Cerebellar cortex (tissue), 1 donor: ENCODE data around the gene GAS7.
A peak's percentile ranks its signal among the peaks of the same experiment; 100 is the strongest.

ENCODE experiments used
- DNase-seq: peaks from one replicate; pipeline ENCODE4 v3.0.0-alpha.2; 2015; ENCODE audit warnings: low spot score

GAS7 gene

DNA sequence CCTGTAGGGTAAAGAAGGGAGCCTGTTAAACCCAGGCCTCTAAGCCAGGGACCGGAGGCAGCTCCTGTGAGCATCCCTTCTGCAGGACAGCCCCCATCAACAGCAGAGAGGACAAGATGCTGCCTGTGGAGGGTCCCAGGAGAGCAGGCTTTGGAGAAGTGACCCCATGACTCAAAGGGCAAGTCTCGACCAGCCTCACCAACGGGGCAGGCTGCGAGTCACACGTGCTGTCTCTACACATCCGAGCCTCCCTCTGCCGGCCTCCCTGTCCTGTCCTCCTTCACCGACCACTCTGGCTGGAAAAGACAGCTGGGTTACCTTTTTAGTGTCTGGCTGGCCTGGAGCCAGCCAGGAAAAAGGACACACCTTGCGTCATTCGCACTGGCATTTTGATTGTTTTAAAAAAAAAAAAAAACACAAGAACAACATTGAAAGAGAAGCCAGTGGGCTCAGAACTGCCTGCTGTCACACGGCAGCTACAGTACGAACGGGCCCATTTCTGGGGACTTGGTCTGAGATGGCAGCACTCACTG is 218.9 kb downstream of the GAS7 start:
- DNase-seq = no peak

DNA sequence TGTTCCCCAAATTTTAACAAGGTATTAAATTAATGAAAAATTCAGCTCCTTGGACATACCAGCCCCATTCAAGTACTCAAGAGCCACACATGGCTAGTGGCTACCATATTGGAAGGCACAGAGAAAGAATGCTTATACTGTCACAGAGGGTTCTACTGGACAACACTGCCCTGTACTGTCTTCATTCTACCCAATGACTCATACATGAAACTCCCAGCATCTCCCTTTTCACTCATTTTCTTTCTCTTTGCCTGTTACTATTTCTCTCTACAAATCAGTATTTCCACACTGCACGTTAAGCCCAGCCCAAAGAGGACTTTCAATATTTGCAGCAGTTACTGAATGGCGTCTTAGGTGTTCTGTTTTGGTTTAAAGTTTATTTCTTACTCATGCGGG is 221.2 kb downstream of the GAS7 start:
- DNase-seq = no peak

DNA sequence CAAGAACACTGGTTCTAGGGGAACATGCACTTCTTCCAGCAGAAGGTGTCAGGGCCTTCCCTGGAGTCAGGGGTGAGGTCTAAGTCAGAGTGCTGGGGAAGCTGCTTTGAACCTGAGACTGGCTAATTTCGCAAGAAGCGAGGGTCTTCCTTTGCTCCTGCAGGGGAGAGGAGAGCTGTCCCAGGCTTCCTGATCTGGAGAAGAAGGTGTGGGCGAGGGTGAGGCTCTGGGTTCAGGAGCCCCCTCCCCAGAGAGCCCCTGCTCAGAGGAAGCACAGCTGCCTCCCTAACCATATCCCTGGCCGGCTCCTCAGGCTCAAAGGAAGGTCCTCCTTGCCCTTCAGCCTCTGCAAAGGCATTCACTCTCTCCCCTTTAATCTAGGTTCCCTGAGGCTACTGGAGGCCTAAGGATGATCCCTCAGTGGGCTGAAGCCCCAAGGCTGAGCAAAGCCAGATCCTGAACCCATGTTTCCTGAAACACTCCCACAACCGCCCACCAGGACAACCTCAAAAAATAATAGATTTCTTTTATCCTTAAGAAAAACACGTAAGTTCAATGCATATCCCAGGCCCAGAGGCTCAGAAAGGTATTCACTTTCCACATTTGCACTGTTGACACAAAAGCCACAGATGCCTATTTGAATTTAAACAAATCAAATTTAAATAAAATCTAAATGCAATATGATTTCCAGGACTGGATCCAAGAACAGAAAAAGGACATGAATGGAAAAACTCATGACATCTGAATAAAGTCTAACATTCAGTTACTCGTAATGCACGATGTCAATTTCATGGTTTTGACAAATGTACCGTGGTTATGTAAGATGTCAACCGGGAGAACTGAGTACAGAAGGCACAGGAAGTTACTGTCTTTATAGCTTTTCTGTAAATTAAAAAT is 221.9 kb downstream of the GAS7 start:
- no peak for DNase-seq

DNA sequence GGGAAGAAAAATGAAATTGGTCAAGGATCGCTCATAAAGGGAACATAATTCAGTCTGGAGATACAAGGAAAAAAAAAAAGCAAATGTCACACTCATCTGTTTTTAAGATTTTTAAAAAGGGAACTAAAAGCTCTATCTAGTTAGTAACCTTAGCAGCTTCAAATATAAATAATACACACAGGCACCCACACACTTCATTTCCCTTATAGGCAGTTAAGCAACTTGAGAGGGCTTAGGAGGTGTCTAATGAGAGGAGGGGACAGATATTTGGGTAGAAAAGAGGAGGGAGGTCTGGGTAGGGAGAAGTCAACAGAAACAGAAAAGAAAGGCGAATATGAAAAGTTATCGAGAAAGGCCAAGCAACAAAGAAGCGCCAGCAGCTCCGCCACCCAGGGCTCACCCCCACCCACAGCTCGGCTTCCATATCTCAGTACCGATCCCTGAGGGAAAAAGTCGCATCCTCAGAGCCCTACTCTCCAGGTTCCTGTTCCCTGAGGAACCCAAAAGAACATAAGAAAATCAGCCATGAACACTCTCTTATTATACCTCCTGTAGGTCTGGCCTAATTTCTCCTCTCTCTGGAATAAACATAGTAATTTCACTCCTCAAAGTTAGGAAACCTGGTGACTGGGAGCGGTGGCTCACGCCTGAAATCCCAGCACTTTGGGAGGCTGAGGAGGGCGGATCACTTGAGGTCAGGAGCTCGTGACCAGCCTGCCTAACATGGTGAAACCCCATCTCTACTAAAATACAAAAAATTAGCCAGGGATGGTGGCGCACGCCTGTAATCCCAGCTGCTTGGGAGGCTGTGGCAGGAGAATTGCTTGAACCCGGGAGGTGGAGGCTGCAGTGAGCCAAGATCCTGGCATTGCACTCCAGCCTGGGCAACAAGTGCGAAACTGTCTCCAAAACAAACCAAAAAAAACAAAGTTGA is 223.7 kb downstream of the GAS7 start:
- no peak for DNase-seq

DNA sequence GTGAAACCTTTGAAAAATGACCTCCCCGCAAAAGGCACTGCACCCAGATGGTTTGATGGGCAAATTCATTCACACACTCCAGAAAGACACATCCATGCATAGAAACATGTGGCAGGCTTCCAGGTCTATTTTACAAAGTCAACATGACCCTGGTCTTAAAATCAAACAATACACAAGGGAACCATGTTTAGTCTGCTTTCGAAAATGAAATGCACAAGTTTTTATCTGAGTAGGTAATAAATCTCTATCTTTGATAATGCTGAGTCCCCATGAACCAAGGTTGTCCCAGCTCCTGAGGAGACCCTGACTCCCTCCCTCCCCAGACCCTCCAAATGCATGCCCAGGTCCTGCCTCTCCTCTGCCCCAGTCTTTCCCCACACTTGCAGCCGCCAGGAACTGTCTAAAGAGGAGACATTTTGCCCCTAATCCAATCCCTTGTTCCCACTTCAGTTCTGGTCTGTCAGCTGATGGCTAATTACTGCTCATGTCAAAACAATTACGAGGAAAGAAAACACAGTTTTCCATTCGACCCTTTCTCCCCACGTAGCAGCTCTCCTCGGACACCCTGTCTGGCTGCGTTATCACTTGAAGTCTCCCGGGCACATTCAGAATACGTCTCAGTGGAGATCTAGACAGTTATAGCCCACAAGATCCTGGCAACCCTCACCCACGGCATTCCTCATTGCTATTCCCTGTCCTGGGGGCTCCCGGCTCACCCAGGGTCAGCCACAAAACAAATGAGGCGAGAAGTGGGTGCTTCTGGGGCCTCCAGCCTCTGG is 224.5 kb downstream of the GAS7 start:
- no peak for DNase-seq

DNA sequence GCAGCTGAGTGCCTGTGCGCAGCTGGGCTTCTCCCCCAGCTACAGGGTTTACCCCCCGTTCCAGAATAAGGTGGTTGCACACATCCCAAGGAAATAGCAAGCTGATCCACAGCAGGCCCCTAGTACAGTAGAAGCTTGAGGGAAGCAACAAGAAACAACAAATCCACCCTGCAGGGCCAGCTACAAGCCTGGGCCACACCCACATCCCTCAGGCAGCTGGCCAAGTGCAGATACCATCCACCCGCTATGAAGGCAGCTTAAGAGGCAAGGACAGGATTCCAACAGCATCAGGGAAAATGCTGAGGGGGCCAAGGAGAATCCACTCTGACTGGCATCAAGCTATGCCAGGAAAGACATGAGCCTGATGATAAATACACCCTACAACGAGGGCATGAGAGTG is 226.4 kb downstream of the GAS7 start:
- no peak for DNase-seq

DNA sequence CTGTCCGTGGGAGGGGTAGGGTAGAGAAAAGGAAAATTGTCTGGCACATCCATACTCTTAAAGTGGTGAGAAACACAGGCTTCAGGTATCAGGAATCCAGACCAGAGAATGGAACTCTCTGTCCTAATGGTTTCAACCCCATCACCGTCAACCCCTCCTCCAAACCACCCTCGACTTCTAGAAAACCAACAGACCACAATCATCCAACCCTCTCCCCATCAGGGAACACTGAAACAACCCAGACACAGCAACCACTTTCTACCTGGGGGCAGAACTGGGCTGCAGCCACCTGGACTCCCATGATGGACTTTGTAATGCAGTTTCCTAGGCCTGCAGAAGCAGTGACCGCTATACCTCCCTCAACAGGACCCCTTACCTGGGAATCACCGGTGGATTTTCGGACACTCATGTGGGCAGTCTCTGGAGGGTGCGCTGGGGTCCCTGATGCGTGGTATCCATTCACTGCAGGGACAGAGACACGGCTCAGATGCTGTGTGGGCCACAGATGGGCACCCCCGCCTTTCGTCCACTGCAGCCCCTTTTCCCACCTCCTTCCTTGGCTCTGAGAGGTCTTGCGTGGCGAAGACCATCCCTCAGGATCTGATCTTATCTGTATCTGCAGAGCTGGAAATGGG is 229.0 kb downstream of the GAS7 start:
- DNase-seq = no peak

DNA sequence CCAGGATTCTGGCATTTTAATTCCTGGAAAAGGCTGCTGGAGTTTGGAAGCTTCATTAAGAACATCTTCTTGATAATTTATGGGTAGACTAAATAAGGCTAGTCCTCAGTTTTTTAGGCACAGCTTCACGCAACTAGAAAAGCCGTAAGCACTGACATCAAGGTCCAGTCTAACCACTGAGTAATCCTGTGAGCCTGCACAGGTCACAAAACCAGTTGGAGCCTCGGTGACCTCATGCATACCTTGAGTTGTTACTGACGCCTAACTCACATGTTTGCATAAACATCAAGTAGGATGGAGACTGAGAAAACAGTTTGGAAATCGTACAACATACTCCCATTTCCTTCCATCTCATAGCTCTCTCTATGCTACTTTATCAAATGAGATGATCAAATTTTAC is 229.5 kb downstream of the GAS7 start:
- DNase-seq = no peak

DNA sequence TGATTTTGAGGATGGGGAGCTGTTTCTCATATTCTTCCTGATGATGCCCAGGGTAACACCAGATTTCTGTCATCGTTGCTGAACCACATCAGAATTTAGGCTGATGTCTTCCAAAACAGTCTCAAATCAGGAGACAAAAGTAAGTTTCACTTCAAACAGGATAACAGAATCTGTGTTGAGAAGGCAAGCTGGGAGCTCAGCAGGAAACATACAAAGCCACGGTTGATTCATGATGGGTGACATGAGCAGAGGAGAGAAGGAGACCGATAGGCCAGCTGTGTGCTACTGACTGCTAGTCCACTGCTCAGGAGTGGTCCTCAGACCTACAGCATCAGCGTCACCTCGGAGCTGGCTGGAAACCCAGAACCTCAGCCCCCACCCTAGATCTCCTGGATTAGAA is 230.4 kb downstream of the GAS7 start:
- DNase-seq = no peak

DNA sequence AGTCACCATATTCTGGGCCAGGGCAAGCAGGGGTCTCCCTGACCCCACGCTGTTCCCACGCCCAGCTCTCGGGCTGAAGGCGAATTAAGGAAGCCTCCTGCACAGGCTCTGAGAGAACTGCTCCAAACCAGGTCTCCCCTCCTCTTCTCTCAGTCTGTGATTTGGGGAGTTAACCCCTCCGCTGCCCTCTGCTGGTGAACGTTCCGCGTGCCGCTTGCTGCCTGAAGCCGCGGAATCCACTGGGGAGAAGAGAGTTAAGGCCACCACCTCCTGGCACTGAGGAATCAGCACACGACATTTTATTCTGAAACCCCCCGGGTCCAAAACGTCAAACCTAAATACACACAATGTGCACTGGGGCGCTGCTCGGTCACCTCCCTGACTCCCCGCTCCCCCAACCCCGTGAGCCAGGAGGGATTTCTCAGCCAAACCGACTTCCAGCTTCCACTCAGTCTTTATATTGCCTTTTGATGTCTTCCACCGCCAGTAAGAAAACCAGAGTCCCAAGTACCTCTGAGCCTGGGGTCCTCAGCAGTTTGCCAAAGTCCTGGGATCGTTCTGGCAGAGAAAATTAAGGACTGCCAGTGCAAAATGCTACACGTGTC is 238.9 kb downstream of the GAS7 start:
- DNase-seq = peak; percentile 96

DNA sequence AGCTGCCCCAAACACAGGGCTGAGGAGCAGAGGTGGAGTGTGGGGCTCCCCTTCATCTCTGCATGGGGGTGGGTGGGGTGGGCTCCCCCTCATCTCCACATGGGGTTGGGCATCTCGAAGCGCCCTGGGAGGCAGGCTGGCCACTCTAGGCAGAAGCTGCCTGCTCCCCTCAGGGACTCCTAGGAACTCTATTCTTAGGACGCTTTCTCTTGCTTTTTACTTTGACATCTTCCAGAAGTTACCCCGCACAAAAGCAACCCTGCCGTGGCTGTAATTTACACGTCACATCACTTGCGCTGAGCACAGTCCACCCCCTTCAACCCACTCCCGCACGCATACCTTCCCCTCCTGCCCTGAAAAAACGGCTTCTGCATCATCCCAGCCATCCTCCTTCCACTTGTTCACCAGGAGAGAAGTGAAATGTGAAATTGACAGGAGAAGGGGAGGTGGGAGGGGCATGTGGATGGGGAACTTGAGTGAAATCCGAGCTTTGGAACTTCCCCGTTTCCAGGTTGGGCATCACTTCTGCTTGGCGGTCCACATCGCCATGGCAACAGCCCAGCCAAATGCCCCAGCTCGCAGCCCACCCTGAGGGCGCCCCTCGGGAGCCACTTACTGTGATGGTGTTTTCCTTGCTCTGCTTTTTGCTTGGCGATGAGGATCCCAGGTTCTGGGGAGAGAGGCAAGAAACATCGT is 239.7 kb downstream of the GAS7 start:
- peak; percentile 60 for DNase-seq

DNA sequence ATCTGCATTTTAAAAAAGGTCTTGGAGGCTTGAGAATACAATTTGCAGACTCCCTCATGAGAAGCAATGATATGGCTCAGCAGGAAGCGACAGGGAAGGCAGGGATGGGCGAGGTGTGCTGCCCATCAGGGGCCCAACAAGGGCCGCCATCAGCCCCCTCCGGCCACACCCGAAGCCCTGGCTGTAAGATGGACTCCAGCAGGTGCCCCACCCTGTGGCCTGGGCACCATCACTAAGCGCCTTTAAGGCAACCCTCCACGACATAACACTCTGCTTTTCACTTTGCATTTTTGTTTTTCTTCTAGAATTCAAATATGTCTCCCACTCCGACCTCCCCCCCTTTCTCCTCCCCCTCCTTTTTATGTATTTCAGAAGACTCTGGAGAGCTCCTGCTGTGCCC is 241.2 kb downstream of the GAS7 start:
- DNase-seq = no peak

DNA sequence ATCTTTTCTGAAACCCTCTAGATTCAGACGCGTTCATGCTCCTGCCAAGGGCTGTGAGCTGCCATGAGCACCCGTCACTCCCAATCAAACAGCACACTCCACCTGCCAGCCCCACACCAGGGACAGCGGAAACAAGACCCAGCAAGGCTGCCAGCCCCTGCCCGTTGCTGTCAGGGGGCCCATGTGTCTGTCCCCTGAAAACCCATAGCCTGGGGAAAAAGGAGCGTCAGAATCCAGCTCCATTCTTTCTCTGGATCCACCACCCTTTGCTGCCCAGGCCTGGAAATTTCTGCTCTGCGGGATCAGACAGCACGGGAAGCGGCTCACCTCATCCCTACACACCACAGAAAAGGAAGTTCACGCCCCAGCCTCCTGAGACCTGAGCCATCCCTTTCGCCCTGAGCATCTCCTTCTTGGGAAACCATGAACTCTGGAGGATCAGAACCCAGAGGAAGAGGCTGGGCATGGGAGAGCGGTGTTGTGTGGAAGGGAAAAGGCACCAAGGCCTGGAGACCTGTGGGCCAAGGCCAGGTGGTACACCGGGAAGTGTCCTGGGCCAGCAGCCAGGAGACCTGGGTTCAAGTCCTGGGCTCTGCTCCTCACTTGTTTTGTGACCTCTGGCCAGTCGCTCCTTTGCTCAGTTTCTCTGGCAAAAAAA is 241.8 kb downstream of the GAS7 start:
- peak; percentile 87 for DNase-seq

DNA sequence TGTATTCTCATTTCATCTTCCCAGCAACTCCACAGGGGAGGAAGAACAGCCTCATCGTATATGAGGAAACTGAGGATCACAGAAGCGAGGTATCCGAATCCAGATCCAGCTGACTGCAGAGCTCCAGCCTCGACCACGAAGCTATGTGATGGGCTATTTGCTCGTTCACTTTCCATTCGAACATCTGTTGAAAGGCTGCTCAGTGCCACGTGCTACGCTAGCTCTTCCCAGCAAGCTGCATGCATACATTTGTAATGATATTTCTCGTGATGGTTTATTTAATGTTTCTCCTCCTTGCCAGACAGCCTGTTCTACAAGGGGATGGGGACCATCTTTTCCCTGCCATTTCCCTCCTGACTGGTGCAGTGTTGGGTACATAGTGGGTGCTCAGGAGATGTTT is 244.9 kb downstream of the GAS7 start:
- DNase-seq = no peak

DNA sequence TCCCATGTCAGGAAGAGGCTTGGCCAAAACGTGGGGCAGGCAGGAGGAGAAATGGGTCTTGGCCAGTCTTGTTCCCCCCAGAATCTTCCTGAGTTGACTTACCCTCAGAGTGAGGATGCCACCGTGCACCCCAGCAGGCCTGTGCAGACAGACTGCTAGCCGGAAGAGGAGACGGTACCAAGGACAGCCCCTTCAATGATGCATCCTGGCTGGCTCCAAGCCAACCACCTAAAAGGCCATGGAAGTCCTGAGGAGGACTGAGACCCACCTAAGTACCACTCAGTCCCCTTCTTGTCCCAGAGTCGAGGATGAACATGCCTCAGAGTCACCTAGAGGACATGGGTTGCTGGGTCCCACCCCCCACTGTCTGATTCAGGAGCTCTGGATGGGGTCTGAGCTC is 246.6 kb downstream of the GAS7 start:
- DNase-seq = no peak

DNA sequence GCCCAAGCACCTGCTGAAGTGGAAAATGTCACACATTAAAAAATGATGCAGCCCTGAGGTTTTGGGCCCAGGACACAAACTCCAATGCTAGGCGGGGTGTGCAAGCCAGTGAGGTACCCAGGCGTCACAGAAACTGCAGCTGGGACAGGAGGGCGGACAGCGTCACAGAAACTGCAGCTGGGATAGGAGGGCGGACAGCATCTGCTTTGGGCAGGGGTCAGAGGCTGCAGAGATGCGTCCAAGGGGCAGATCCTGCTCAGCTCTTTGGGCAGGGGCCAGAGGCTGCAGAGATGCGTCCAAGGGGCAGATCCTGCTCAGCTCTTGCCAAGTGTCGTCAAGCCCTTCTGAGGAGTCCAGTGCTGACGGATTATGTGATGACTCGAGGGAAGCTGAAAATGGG is 249.5 kb downstream of the GAS7 start:
- DNase-seq = no peak

DNA sequence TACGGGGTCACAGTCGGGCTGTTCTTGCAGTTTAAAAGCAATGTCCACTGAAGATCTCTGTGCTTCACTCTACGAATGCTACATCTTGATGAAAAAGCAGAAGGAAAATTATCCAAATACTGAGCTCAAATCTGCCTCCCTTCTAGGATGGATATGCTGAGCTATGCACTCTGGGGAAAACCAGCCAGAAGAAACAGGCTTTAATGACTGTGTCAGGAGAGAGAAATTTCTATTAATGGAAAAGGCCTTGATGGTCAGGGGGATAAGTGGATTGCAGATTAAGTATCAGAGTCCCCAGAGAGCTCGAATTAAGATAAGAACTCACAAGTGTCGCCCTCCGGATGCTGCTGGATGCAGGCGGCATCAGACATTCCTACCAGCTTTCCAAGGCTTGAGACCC is 253.7 kb downstream of the GAS7 start:
- no peak for DNase-seq

DNA sequence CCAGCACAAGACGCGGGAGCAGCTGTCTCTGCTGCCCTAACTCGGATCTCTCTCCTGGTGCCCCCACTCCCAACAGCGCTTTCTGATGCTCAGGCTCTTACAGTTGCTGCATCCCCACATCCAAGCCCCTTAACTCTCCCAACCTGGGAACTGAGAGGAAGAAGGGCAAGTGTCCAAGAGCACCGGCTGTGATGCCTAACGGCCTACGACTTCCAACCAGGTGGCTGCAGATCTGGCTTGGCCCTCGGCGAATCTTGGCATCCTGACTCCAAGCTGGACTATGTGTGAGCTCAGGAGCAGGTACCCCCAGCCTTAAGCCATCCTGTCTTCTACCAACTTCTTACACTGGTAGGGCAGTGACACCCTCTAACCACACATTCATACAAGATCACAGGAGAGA is 255.1 kb downstream of the GAS7 start:
- peak; percentile 94 for DNase-seq

DNA sequence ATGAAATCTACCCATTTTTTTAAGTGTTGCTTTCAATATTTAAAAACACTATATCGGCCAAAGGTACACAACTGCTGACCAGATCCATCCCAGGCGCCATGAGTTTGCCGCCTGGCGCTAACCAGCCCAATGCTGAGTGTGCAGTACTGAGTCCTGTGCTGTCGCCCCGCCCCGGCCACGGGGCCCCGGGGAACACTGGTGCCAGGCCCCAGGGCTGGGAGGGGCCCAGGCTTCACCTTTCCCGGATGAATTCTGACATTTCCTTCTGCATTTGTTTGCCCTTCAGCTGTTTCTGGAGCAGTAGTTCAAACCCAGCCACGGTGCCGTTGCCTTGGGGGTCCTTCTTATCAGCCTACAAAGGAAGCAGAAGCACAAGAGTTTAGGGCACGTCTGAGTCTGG is 255.5 kb downstream of the GAS7 start:
- no peak for DNase-seq

DNA sequence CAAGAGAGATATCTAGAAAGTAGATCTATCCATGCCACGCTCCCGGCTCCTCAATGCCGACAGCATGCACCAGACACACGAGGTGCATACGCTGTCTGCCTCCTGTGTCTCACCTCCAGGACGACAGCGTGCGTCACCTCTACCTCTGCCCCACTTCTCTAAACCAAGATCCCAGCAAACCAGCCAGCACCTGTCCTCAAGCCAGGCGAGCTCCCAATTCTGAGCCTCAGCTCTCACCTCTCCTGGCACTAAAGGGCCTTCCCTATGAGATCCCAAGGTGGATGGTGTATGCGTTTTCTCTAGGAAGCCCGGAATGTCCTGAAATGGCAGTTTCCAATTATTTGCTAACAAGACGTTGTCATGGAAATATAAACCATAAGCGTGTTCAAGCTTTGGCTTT is 257.1 kb downstream of the GAS7 start:
- peak; percentile 43 for DNase-seq
